HG02840 (cell line): ENCODE data around the gene SOWAHC.

Experiments used
- ATAC-seq: cut with Tn5 transposase; IDR thresholded peaks from one replicate; pipeline ENCODE4 v1.9.1; 2021; ENCODE audit warnings: mild to moderate bottlenecking, moderate library complexity, moderate number of reproducible peaks; ENCODE audit not compliant: unreplicated experiment, low FRiP score

Gene SOWAHC

GRCh38 chr2:109644571-109645275 lies 30.6 kb downstream of the SOWAHC start:
- ATAC-seq = no peak

GRCh38 chr2:109645412-109646184 lies 31.4 kb downstream of the SOWAHC start:
- no peak for ATAC-seq

- ATAC-seq = no peak
Observed at GRCh38 chr2:109646961-109647360, 32.8 kb downstream of the SOWAHC start.

GRCh38 chr2:109647636-109648035 lies 33.5 kb downstream of the SOWAHC start:
- no peak for ATAC-seq

GRCh38 chr2:109648041-109648527 lies 33.9 kb downstream of the SOWAHC start:
- no peak for ATAC-seq

- ATAC-seq = no peak
Observed at GRCh38 chr2:109649736-109650695, 35.9 kb downstream of the SOWAHC start.

GRCh38 chr2:109654326-109655050 lies 40.3 kb downstream of the SOWAHC start:
- ATAC-seq = no peak

GRCh38 chr2:109655287-109655686 lies 41.1 kb downstream of the SOWAHC start:
- ATAC-seq = no peak

GRCh38 chr2:109659396-109660045 lies 45.4 kb downstream of the SOWAHC start:
- ATAC-seq = no peak

- ATAC-seq = no peak
Observed at GRCh38 chr2:109660046-109660860, 46.1 kb downstream of the SOWAHC start.

GRCh38 chr2:109662889-109663288 lies 48.7 kb downstream of the SOWAHC start:
- ATAC-seq = no peak

- no peak for ATAC-seq
Observed at GRCh38 chr2:109663721-109664120, 49.6 kb downstream of the SOWAHC start.

GRCh38 chr2:109666466-109666865 lies 52.3 kb downstream of the SOWAHC start:
- ATAC-seq = no peak
